Measurements from ENCODE around the gene ZYG11B. TPM values are rescaled to one million over a fixed set of nuclear protein-coding genes. Genes with fewer than 3 reads are reported as not detected.

ZYG11B gene
- total and polyA plus RNA-seq, 9 of the 15 experiments (the other 6 are each of a cell fraction or from before 2014, with no cell fraction given): 4.9 to 22.2 (median 12.2) TPM

DNA sequence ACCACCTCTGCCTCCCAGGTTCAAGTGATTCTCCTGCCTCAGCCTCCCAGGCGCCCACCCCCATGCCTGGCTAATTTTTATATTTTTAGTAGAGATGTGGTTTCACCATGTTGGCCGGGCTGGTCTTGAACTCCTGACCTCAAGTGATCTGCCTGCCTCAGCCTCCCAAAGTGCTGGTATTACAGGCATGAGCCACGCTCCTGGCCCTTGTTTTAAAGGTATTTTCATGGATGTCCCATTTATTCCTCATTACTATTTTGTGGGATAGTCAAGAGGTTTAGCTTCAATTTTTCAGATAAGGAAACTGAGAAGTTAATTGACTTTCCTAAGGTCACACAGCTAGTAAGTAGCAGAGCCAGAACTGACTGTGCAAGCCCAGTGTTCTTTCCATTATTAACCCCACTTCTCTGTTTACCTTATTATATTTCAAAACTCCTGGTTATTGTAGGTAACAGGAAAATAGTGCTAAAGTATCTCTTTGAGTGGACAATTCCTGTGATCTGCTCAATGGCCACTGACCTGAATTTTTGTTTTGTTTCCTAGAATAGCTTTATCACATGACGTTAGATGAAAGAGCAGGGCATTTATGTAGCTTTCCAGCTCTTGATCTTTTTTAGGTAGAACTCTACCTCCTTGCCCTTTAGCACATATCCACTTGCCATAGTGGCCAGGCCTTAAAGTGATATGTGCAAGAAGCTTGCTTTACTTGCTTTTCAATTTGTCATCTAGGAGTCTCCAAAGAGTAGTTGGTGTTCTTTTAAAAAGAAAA, 13.6 kb downstream of the ZYG11B start (continued):
- TF ChIP-seq PHF20 (IDR thresholded peaks at IDR 0.05; ENCODE audit: partially characterized antibody): peak; percentile 26
- no peak for TF ChIP-seq SAP30 (IDR thresholded peaks at IDR 0.05; ENCODE audit: borderline replicate concordance, insufficient read depth, low read depth, low read length, poor library complexity, severe bottlenecking)
- TF ChIP-seq, protein P1, sequence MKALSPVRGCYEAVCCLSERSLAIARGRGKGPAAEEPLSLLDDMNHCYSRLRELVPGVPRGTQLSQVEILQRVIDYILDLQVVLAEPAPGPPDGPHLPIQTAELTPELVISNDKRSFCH (CRISPR knock-in tag; IDR thresholded peaks at IDR 0.05): no peak
- TF ChIP-seq, protein P1 (tag; IDR thresholded peaks at IDR 0.05): no peak
- no peak for TF ChIP-seq FOXJ2 (tag; IDR thresholded peaks at IDR 0.05)
- peak; percentile 57 for TF ChIP-seq ADNP (tag; IDR thresholded peaks at IDR 0.05)
- TF ChIP-seq RBM25 (IDR thresholded peaks at IDR 0.05; ENCODE audit: low read depth, low read length, severe bottlenecking): peak; percentile 85
- no peak for TF ChIP-seq SIN3A (IDR thresholded peaks at IDR 0.05; ENCODE audit: borderline replicate concordance in 2 of 2, control insufficient read depth in 1 of 2, low read depth in 2 of 2, low read length in 2 of 2)
- TF ChIP-seq CBX1 (IDR thresholded peaks at IDR 0.05; ENCODE audit: low read depth): 0 out of 2 replicates have a peak, but pooled peaks have one; percentile 27
- no peak for TF ChIP-seq ZNF143 (CRISPR knock-in tag; IDR thresholded peaks at IDR 0.05)
- no peak for TF ChIP-seq ESRRB (CRISPR knock-in tag; IDR thresholded peaks at IDR 0.05; ENCODE audit: borderline replicate concordance)

All from K562 (cell line).